Esophagus squamous epithelium (tissue), 5 donors: ENCODE results near the gene CAMTA1. TPM values are rescaled to one million over a fixed set of nuclear protein-coding genes. Genes with fewer than 3 reads are reported as not detected.

Experiments
- DNase-seq: peaks from one replicate; lab custom pipeline; 2025; lab: John Stamatoyannopoulos, UW
- H3K27ac ChIP-seq, 4 donors: fragments of 200-600 bp; sonication (generic); one replicate each; pipeline ENCODE4 v1.5.1; 2016 to 2019; ENCODE audit warnings: mild to moderate bottlenecking in 1 of 4
- H3K27me3 ChIP-seq, 4 donors: fragments of 200-600 bp; sonication (generic); 1 replicate in 3 of 4; 2 replicates in 1 of 4; pipeline versions ENCODE4 v1.5.1 to v1.6.0; 2017 to 2021; ENCODE audit warnings: antibody characterized with exemption in 1 of 4
- H3K36me3 ChIP-seq, 3 donors: fragments of 200-600 bp; sonication (generic); one replicate each; pipeline ENCODE4 v1.5.1; 2016 to 2019
- H3K4me1 ChIP-seq, 3 donors: fragments of 200-600 bp; sonication (generic); one replicate each; pipeline ENCODE4 v1.5.1; 2017 to 2019
- H3K4me3 ChIP-seq, 4 donors: fragments of 200-600 bp; sonication (generic); 1 replicate in 3 of 4; 2 replicates in 1 of 4; pipeline ENCODE4 v1.5.1; 2016 to 2019; ENCODE audit warnings: mild to moderate bottlenecking in 2 of 4, moderate library complexity in 1 of 4
- H3K9me3 ChIP-seq, 3 donors: fragments of 200-600 bp; sonication (generic); one replicate each; pipeline ENCODE4 v1.5.1; 2016 to 2019
- CTCF ChIP-seq, 6 experiments: fragments of 450-650 bp in 4 of 6; fragments of 200-600 bp in 2 of 6; sonication (generic) in 2 of 6; IDR thresholded peaks; one replicate each; pipeline ENCODE4 v1.5.1; 2016 to 2019; ENCODE audit warnings: antibody characterized with exemption in 6 of 6, mild to moderate bottlenecking in 4 of 6, moderate library complexity in 4 of 6
- POLR2A ChIP-seq, 4 donors: fragments of 450-650 bp; IDR thresholded peaks; one replicate each; pipeline ENCODE4 v1.6.1; 2017; ENCODE audit warnings: antibody characterized with exemption in 4 of 4, mild to moderate bottlenecking in 4 of 4, moderate library complexity in 3 of 4
- WGBS, 2 donors: methylation state at CpG; one replicate each; pipeline ENCODE4 v1.1.5; 2018; 5-methylcytosine and 5-hydroxymethylcytosine counted together
- intact Hi-C: fragments of 100-400 bp; cut with DNase I; formaldehyde crosslinking; loops from one replicate; pipeline ENCODE4 v1.15.0; 2022
- total RNA-seq, 4 donors: library from RNA; depleted of rRNA; stranded (reverse); fragments of >200 nt; gene quantifications; one replicate each; pipeline ENCODE4 v1.1.0, GENCODE V29; 2016
- donor health status: DM: yes; HTN: yes; CAD: no.

The CAMTA1 gene
- total RNA-seq, 4 donors from 2014 or later = 31.3 to 77.4 (median 45.9) TPM

GRCh38 chr1:7437608-7438395 is 652.5 kb downstream of the CAMTA1 start:
- no peaks in the 10 kb centered on the region for H3K9me3 ChIP-seq
- no peaks in the 10 kb centered on the region for H3K36me3 ChIP-seq
- no peak for DNase-seq
- no peaks in the 10 kb centered on the region for H3K27me3 ChIP-seq
- H3K4me3 ChIP-seq = no peak overlapping the region
- no peaks in the 10 kb centered on the region for H3K4me1 ChIP-seq
- WGBS, 2 donors = 80 to 88% methylated on average over 12 of the region's 21 CpGs
- intact Hi-C loops = no loop called here
- H3K27ac ChIP-seq = no peak overlapping the region
- TF ChIP-seq CTCF (IDR thresholded peaks at IDR 0.05) = no peak
- TF ChIP-seq POLR2A (IDR thresholded peaks at IDR 0.05) = no peak

- Histone ChIP-seq H3K4me1 (no peaks in the 10 kb centered on the region), H3K27me3 (no peaks in the 10 kb centered on the region), H3K27ac (no peak overlapping the region), H3K4me3 (no peak overlapping the region), H3K36me3 (no peaks in the 10 kb centered on the region), H3K9me3 (no peaks in the 10 kb centered on the region)
- DNase-seq = no peak
- intact Hi-C loops = no loop called here
- TF ChIP-seq POLR2A (IDR thresholded peaks at IDR 0.05) (no peak), CTCF (IDR thresholded peaks at IDR 0.05) (no peak)
- 82 to 88% methylated on average over 4 of the region's 7 CpGs for WGBS, 2 donors
Measured at GRCh38 chr1:7438396-7438785, 653.1 kb downstream of the CAMTA1 start.

GRCh38 chr1:7438921-7439655 is 653.8 kb downstream of the CAMTA1 start:
- DNase-seq = no peak
- WGBS, 2 donors = 91 to 100% methylated on average over 4 to 8 of the region's 22 CpGs
- H3K9me3 ChIP-seq = no peaks in the 10 kb centered on the region
- H3K4me1 ChIP-seq = no peaks in the 10 kb centered on the region
- H3K27me3 ChIP-seq = no peaks in the 10 kb centered on the region
- intact Hi-C loops = no loop called here
- no peak overlapping the region for H3K27ac ChIP-seq
- H3K36me3 ChIP-seq = no peaks in the 10 kb centered on the region
- H3K4me3 ChIP-seq = no peak overlapping the region
- TF ChIP-seq CTCF (IDR thresholded peaks at IDR 0.05) = no peak
- TF ChIP-seq POLR2A (IDR thresholded peaks at IDR 0.05) = no peak

GRCh38 chr1:7440154-7440553 is 654.9 kb downstream of the CAMTA1 start:
- Histone ChIP-seq H3K27me3 (no peaks in the 10 kb centered on the region), H3K36me3 (no peaks in the 10 kb centered on the region), H3K9me3 (no peaks in the 10 kb centered on the region), H3K4me3 (no peak overlapping the region), H3K27ac (no peak overlapping the region), H3K4me1 (no peaks in the 10 kb centered on the region)
- TF ChIP-seq POLR2A (IDR thresholded peaks at IDR 0.05) (no peak), CTCF (IDR thresholded peaks at IDR 0.05) (no peak)
- 60 to 67% methylated on average over 11 to 12 of the region's 13 CpGs for WGBS, 2 donors
- no peak for DNase-seq
- intact Hi-C loops = no loop called here
